HepG2 (cell line): Measurements from ENCODE around the gene WRAP73. TPM values are rescaled to one million over a fixed set of nuclear protein-coding genes. Genes with fewer than 3 reads are reported as not detected.

Experiments
- ATAC-seq: fragments of 200-7000 bp; cut with Tn5 transposase; 3 replicates; pipeline ENCODE4 v1.9.1; 2020; ENCODE audit warnings: mild to moderate bottlenecking, moderate library complexity
- BruUV-seq: library from RNA; stranded (reverse); fragments of 400-500 nt; replicated peaks from 2 replicates; lab custom pipeline; 2021; lab: Mats Ljungman, UMichigan
- CTCF ChIA-PET: fragments of 300-600 bp; formaldehyde crosslinking; extraction: SDS; loops from one replicate; lab custom pipeline; 2021; ENCODE audit warnings: low total read pairs, inconsistent platforms, low intra/inter-chr PET ratio; lab: Yijun Ruan, JAX
- POLR2A ChIA-PET: fragments of 350-600 bp; sonication (Branson Sonifier 250); formaldehyde crosslinking; loops from one replicate; lab custom pipeline; 2020; ENCODE audit warnings: antibody characterized with exemption, inconsistent platforms; lab: Yijun Ruan, JAX
- DNase-seq: peaks from one replicate; pipeline ENCODE4 v3.0.0-alpha.2; 2015; ENCODE audit warnings: low spot score
- FAIRE-seq: peaks from 3 replicates; lab custom pipeline; 2011; peaks lifted over from hg19 to GRCh38; lab: Jason Lieb, UNC
- H2AFZ ChIP-seq: one replicate; pipeline ENCODE4 v1.6.1; 2011; ENCODE audit warnings: low read length, inconsistent platforms
- H3K27ac ChIP-seq: fragments of 300-600 bp; 3 replicates; pipeline ENCODE4 v1.8.0; 2011; ENCODE audit warnings: mixed run types, mild to moderate bottlenecking, mixed read lengths, low read length, inconsistent platforms; ENCODE audit not compliant: insufficient read depth; ENCODE audit errors: extremely low read length
- H3K27me3 ChIP-seq, 2 experiments: fragments of 200-600 bp in 1 of 2; 2 replicates in 1 of 2; 3 replicates in 1 of 2; pipeline versions ENCODE4 v1.6.0 to v1.8.0; 2011; ENCODE audit warnings: low read length in 2 of 2, mild to moderate bottlenecking in 2 of 2, moderate library complexity in 2 of 2, inconsistent platforms in 1 of 2; ENCODE audit not compliant: insufficient read depth in 2 of 2, control insufficient read depth in 1 of 2
- H3K36me3 ChIP-seq, 2 experiments: fragments of 200-600 bp in 1 of 2; replicated peaks in 1 of 2; 2 replicates in 1 of 2; 3 replicates in 1 of 2; pipeline versions ENCODE4 v1.5.1 to v1.8.0; 2011; ENCODE audit warnings: low read length in 2 of 2, inconsistent platforms in 1 of 2; ENCODE audit not compliant: insufficient read depth in 2 of 2, control insufficient read depth in 1 of 2
- H3K4me1 ChIP-seq: 2 replicates; pipeline ENCODE4 v1.5.1; 2012; ENCODE audit warnings: low read length, inconsistent platforms; ENCODE audit not compliant: insufficient read depth
- H3K4me2 ChIP-seq: 2 replicates; pipeline ENCODE4 v1.6.0; 2011; ENCODE audit warnings: low read depth, low read length, inconsistent platforms
- H3K4me3 ChIP-seq, 3 experiments: fragments of 200-600 bp in 1 of 3; sonication (generic), shearing (Covaris generic) in 1 of 3; replicated peaks in 1 of 3; 2 replicates each; pipeline ENCODE4 v1.5.1; 2011 to 2016; ENCODE audit warnings: low read length in 3 of 3, inconsistent platforms in 2 of 3, low read depth in 2 of 3, mild to moderate bottlenecking in 2 of 3, control low read depth in 1 of 3, mixed read lengths in 1 of 3; ENCODE audit not compliant: insufficient read depth in 1 of 3
- H3K79me2 ChIP-seq: one replicate; pipeline ENCODE4 v1.6.1; 2011; ENCODE audit warnings: low read length, inconsistent platforms; ENCODE audit not compliant: insufficient read depth
- H3K9ac ChIP-seq: 2 replicates; pipeline ENCODE4 v1.6.0; 2011; ENCODE audit warnings: mild to moderate bottlenecking, low read depth, low read length, inconsistent platforms; ENCODE audit not compliant: insufficient read depth
- H3K9me3 ChIP-seq: 2 replicates; pipeline ENCODE4 v1.5.1; 2012; ENCODE audit warnings: mild to moderate bottlenecking, low read length
- H4K20me1 ChIP-seq: 2 replicates; pipeline ENCODE4 v1.6.0; 2011; ENCODE audit warnings: inconsistent platforms, mild to moderate bottlenecking, low read length, moderate library complexity; ENCODE audit not compliant: insufficient read depth
- AGO1 ChIP-seq: fragments of 200-400 bp; formaldehyde crosslinking; IDR thresholded peaks from 2 replicates; pipeline ENCODE4 v1.6.1; 2017; ENCODE audit warnings: mild to moderate bottlenecking, low read depth, low read length, moderate library complexity; ENCODE audit not compliant: poor library complexity, severe bottlenecking
- ATF7 ChIP-seq, 2 experiments: fragments of 450-650 bp in 1 of 2; sonication (generic) in 1 of 2; formaldehyde crosslinking in 1 of 2; IDR thresholded peaks; 2 replicates each; pipeline versions ENCODE4 v1.4.0 to v1.6.1; 2016 to 2020; ENCODE audit warnings: antibody characterized with exemption in 1 of 2, mild to moderate bottlenecking in 1 of 2, missing genetic modification reagents in 1 of 2
- ATRX ChIP-seq: sonication (generic); formaldehyde crosslinking; IDR thresholded peaks from 2 replicates; pipeline ENCODE4 v1.4.0; 2020; ENCODE audit warnings: missing genetic modification reagents, borderline replicate concordance
- CSRNP1 ChIP-seq: sonication (generic); formaldehyde crosslinking; IDR thresholded peaks from 2 replicates; pipeline ENCODE4 v1.8.1; 2023; ENCODE audit warnings: mild to moderate bottlenecking, missing genetic modification reagents
- GRHL1 ChIP-seq: sonication (generic); formaldehyde crosslinking; conservative IDR thresholded peaks from 2 replicates; pipeline ENCODE4 v1.8.0; 2022; ENCODE audit warnings: missing genetic modification reagents
- HOXD1 ChIP-seq: sonication (generic); formaldehyde crosslinking; IDR thresholded peaks from 2 replicates; pipeline ENCODE4 v1.5.0; 2020; ENCODE audit warnings: missing genetic modification reagents
- RBFOX2 ChIP-seq: fragments of 200-400 bp; formaldehyde crosslinking; IDR thresholded peaks from 2 replicates; pipeline ENCODE4 v1.6.1; 2017; ENCODE audit warnings: low read depth, mild to moderate bottlenecking, low read length
- REPIN1 ChIP-seq: sonication (generic); formaldehyde crosslinking; IDR thresholded peaks from 2 replicates; pipeline ENCODE4 v1.8.0; 2022; ENCODE audit warnings: missing genetic modification reagents, low read depth, mild to moderate bottlenecking, borderline replicate concordance
- SNAI1 ChIP-seq: sonication (generic); formaldehyde crosslinking; IDR thresholded peaks from 2 replicates; pipeline ENCODE4 v1.5.0; 2020; ENCODE audit warnings: mild to moderate bottlenecking, missing genetic modification reagents, borderline replicate concordance
- TERF1 ChIP-seq: sonication (generic); formaldehyde crosslinking; IDR thresholded peaks from 2 replicates; pipeline ENCODE4 v1.8.0; 2022; ENCODE audit warnings: mild to moderate bottlenecking, missing genetic modification reagents, moderate library complexity
- ZBTB3 ChIP-seq: sonication (generic); formaldehyde crosslinking; IDR thresholded peaks from 2 replicates; pipeline ENCODE4 v1.4.0; 2020; ENCODE audit warnings: low read depth, mild to moderate bottlenecking, moderate library complexity, missing genetic modification reagents, borderline replicate concordance
- ZBTB46 ChIP-seq: sonication (generic); formaldehyde crosslinking; IDR thresholded peaks from 2 replicates; pipeline ENCODE4 v1.4.0; 2020; ENCODE audit warnings: mild to moderate bottlenecking, missing genetic modification reagents, borderline replicate concordance
- ZFAT ChIP-seq: sonication (generic); formaldehyde crosslinking; conservative IDR thresholded peaks from 2 replicates; pipeline ENCODE4 v1.8.1; 2023; ENCODE audit warnings: missing genetic modification reagents, inconsistent platforms
- ZNF740 ChIP-seq: sonication (generic); formaldehyde crosslinking; IDR thresholded peaks from 2 replicates; pipeline ENCODE4 v1.4.0; 2020; ENCODE audit warnings: missing genetic modification reagents
- WGBS: methylation state at CpG from one replicate; pipeline ENCODE4 v1.1.6; 2017; ENCODE audit warnings: low lambda C conversion rate; 5-methylcytosine and 5-hydroxymethylcytosine counted together
- in situ Hi-C: cut with HindIII; loops from 2 replicates; pipeline ENCODE4 v1.10.0; 2017; ENCODE audit warnings: low pct_unique_long_range_greater_than_20kb; ENCODE audit not compliant: extremely low pct_ligation_motif_present
- intact Hi-C: fragments of 100-400 bp; cut with micrococcal nuclease; formaldehyde crosslinking; loops from one replicate; pipeline ENCODE4 v1.10.0; 2022; ENCODE audit not compliant: unreplicated experiment
- polyA plus RNA-seq, 8 experiments: library from polyadenylated mRNA; depleted of rRNA in 3 of 8; stranded (reverse) in 7 of 8; unstranded in 1 of 8; fragments of >200 nt; fragmentation: Illumina TruSeq in 4 of 8; extraction: Trizol in 4 of 8; gene quantifications; 2 replicates each; pipeline versions ENCODE4 v1.2.1 to v1.2.3, GENCODE V29; 2011 to 2016; ENCODE audit warnings: low read depth in 4 of 8, missing spikeins in 1 of 8, mixed read lengths in 1 of 8; ENCODE audit not compliant: insufficient read depth in 1 of 8
- total RNA-seq, 5 experiments: library from RNA; depleted of rRNA; stranded (reverse); fragments of >200 nt; fragmentation: Illumina TruSeq; extraction: Trizol; gene quantifications; 2 replicates each; pipeline ENCODE4 v1.2.3, GENCODE V29; 2016; ENCODE audit warnings: low read depth in 1 of 5

The WRAP73 gene
- total and polyA plus RNA-seq, 2 of the 13 experiments (the other 11 are each of a cell fraction or from before 2014, with no cell fraction given) = 18.1 to 40.4 TPM

- 90% methylated on average over 14 of the region's 14 CpGs for WGBS
- no peak overlapping the region for H3K27ac ChIP-seq
- DNase-seq (no peak), ATAC-seq (no peak), FAIRE-seq (no peak)
- H3K9ac ChIP-seq = no peak overlapping the region
- H3K4me3 ChIP-seq = no peak overlapping the region
- H4K20me1 ChIP-seq = no peaks in the 10 kb centered on the region
- H3K36me3 ChIP-seq = no peaks in the 10 kb centered on the region
- no peaks in the 10 kb centered on the region for H3K79me2 ChIP-seq
- H3K27me3 ChIP-seq = peaks cover 0 to 5% of the 10 kb centered on the region in 2 experiments; a peak in 1 of 5 replicates
- no TSS peak for BruUV-seq
- H2AFZ ChIP-seq = no peak overlapping the region
- peaks cover 8% of the 10 kb centered on the region for H3K4me1 ChIP-seq
- H3K4me2 ChIP-seq = no peak overlapping the region
- CTCF ChIA-PET = no interaction called here
- intact Hi-C loops (no loop called here), in situ Hi-C loops (no loop called here)
- POLR2A ChIA-PET = no interaction called here
- no peaks in the 10 kb centered on the region for H3K9me3 ChIP-seq
- TF ChIP-seq ATRX (no peak), RBFOX2 (no peak), ATF7 (IDR thresholded peaks at IDR 0.05) (no peak), ATF7 (CRISPR knock-in tag; IDR thresholded peaks at IDR 0.05) (no peak), TERF1 (CRISPR knock-in tag) (no peak), SNAI1 (CRISPR knock-in tag) (no peak), CSRNP1 (no peak), GRHL1 (CRISPR knock-in tag) (no peak), AGO1 (no peak), ZNF740 (CRISPR knock-in tag) (no peak), ZFAT (no peak), REPIN1 (CRISPR knock-in tag) (no peak), ZBTB3 (CRISPR knock-in tag) (no peak), ZBTB46 (CRISPR knock-in tag) (no peak), HOXD1 (CRISPR knock-in tag) (no peak)
Observed at GRCh38 chr1:3658231-3658615, 8.3 kb upstream of the WRAP73 start.
